HG03045 (cell line): ENCODE results near the gene KCNK7.

ENCODE experiments used
- ATAC-seq: cut with Tn5 transposase; IDR thresholded peaks from one replicate; pipeline ENCODE4 v1.9.1; 2021; ENCODE audit warnings: mild to moderate bottlenecking, moderate library complexity; ENCODE audit not compliant: unreplicated experiment

The KCNK7 gene

DNA sequence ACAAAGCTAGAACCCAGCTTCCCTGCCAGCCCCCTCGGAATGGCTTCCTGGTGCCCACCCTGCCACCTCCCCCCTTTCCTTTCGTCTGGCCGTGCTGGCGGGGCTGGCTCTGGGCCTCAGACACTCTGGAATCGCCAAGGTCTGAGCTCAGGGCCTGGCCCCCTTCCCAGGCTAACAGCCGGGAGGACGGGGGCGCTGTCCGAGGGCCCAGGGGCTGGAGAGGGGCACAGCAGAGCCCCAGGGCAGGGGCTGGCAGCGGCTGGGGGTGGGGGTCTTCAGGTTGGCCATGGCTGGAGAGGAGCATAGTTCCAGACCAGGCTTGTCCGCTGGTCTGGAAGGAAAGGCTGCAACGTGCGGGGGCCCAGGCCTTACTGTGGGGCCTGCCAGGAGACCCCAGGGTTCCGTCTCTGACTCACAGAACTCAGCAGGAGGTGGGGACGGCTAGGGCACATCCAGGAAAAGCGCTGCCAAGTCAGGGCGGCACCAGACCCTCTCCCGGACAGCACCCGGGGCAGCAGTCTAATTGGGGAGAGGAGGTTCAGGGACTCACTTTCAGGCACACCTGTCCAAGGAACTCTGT, 36.6 kb downstream of the KCNK7 start:
- no peak for ATAC-seq

DNA sequence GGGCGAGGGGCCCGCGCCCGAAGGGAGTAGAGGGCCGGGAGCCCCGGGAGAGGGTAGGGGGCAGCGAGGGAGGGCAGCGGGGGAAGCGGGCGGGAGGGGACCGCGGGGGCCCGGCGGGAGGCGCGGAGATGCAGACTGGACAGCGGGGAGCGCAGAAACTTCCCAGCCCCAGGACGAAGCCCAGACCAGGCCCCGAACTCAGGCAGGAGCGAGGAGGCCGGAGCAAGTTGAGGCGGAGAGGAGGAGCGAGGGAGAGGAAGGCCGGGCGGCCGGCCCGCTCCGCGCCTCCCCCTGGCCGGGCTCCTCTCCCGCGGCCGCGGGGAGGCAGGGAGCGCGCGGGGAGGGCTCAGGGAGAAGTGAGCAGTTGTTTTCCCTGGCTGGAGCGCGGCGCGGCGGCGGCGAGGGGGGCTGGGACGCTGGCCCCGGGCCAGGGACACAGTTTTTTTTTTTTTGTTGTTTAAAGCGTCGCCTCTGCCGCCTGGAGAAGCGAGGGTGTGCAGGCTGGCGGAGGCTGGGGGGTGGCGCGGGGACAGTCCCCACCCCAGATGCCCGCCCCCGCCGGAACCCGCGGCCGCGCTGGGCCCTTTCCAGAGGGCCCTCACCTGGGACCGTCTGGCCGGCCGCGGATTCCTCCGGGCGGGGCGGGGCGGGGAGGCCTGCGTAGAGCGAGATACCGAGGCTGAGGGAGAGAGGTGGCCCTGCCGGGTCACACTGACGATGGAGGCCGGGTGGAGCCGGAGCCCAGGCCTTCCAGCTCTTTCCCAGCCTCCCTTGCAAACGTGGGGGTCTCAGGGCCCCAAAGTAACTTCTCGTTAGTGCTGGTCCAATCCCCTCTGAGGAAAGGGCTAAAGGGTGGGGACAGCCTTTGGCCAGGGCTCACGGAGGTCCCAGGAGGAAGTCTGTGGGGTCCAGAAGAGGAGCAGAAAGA, 37.3 kb downstream of the KCNK7 start, which contains the start of gene LTBP3:
Gene LTBP3 (minus strand): TSS at position 358 of the 928 bp plus-strand sequence. CDS start 400 bp downstream, outside the sequence.
- ATAC-seq, result no peak

DNA sequence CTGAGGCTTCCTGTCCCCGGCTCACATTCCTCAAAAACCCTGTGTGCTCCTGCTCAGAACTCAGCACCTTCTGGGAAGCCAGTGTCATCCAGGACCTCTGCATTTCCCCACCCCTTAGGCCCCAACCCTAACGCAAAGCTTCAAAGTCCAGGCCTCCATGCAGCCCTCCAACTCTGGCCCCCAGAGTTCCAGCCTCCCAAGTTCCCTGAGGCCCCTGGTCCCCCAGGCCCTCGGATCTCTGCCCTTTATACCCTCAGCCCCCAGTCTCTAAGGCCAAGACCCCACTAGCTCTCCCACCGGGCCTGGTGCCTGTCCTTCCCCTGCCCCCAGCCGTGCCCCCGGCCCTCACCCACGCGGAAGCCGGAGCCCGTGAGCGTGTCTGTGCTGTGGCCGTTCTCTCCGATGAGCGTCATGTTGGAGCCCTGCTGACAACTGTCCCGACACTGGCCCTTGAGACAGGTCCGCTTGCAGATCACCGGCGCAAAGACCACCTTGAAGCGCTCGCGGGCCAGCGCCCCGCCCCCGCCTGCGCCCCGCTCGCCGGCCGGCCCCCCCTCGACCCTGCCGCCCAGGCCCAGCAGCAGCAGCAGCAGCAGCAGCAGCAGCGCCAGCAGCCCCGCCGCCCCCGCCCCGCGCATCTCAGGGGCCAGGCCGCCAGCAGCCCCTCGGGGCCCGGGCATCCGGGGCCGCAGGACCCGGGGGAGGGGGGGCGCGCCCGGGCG, 38.2 kb downstream of the KCNK7 start:
- no peak for ATAC-seq

DNA sequence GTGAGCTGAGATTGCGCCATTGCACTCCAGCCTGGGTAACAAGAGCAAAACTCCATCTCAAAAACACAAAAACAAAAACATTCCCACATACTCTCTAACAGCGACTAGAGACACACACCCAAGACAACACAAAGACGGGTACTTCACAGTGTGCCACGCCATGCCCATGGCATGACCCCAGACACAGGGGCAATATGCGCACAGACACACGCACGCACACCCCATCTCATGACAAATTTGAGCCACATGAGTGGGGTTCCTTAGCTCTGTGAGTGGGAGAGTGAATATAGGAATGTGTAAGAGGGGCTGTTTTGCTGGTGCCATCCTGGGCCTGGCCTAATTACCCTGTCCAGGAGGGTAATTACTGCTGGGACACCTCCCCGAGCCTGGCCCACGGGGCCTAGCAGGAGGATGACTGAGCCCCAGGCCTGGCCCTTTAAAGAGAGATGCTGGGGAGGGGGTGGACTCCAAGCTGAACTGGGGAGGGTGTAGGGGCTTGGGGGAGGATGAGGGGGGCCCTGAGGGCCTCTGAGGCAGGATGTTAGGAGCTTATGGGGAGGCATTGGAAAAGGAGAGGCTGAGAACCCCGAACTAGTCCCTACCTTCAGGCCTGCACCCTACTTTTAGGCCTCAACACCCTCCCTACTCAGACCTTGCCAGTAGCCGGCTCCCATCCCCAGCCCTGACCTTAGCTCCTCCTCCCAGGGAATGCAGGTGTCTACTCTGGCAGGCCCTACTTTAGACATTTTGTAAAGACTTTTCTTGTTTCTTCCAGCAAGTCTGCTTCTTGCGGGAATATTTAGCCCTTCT, 38.9 kb downstream of the KCNK7 start:
- ATAC-seq, result no peak

DNA sequence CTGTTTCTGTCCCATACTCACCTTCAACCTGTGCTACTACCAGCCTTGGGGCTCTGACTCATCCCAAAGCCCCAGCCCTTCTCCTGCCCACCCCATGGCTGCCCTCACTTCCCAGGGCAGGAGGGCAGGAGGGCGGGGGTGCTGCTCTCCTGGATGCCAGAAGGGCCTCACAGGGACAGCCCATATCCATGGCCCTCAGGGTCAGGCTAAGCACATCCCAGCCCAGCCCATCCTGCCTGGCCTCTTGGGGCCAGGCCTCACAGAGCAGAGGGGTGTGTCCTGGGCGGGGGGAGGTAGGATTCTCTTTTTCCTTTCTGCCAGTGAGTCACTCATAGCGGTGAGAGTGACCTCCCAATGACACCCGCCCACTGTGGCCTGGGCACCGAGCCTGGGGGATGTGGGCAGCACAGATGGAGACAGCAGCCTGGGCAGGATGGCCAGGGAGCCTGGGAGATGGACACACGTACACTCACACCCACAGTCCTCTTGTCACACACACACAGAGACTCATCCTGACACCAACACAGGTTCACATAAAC, 39.8 kb downstream of the KCNK7 start:
- no peak for ATAC-seq

DNA sequence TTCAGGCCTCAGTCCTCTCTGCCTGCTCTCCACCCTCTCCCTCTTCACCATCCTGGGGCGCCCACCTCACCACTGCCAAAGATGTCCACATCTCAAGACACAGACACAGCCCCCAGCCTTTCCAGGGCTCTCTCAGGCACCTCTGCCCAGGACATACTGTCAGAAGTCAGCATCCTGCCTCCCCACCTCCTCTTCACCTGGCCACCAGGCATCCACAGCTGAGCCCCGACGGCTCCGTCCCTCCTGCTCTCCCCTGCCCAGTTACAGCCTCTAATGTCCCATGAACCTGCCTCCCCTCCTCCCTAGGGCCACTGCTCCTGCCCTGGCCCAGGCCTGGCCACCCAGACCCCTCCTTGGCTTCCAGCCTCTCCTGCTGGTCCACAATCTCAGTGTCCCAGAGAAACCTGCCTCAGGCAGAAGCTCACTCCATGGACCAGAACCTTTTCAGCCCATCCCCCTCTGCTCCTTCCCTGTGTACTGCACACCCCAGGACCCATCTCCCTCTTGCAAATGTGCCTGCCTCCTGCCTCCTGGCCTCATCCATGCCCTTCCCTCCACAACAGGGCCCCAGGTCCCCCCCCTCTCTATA, 40.7 kb downstream of the KCNK7 start:
- ATAC-seq, result no peak

DNA sequence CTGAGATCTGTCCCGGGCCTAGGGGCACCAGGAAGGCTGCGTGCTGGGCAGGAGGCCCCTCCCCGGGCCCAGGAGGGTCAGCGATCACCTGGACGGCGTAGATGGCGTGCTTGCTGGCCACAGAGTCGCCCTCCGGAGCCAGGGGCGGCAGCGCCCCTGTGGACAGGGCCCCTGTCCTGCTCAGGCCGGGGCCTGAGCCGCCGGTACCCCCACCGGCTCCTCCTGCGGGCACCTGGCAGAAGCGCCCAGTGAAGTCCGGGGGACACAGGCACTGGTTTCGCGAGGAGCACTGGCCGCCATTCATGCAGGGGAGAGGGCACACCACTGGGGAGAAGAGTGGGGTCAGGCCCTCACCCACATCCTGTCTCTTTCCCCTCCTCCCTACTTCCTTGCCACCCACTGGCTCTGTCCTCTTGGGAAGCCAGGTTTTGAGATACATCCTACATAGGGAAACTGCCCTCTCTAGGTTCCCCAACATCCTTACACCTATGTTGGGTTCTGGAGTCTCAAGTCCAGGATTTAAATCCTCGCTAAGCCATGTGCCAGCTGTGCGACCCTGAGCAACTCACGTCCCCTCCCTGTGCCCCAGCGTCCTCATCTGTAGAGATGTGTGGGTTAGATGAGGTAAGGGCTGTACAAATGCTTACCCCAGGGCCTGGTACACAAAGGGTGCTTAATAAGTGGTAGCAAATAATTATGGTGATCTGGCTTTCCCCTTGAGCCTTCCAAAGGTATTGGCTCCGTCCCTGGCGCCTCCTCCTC, 41.4 kb downstream of the KCNK7 start:
- ATAC-seq, result no peak

DNA sequence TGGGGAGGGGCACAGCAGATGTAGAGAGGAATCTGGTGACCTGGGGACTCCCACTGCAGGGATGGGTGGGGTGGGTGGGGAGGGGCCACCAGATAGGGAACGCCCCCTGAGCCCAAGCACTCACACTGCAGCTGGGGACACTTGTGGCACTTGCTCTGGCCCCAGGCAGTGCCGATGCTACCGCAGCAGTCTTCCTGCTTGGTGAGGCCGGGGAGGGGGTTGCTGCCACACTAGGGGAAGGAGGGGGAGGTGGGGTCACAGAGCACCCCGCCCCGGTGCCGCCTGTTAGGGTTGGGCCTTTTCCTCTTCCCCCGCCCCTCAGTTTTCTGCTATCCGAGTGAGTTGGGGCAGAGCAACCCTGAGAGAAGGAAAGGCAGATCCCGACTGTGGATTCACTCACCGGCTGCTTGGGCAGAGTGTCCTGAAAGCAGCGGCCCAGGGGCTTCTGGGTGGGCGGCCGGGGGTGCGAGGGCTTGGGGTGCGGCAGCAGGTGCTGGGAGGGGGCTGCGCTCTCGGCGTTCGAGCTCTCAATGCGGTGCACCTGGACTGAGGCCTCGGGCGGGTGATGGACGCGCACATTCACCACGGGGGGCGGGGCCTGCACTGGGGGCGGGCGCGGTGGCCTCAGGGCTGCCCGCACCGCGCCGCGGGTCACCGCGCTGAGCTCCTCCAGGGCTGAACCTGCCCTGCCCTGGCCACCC, 42.1 kb downstream of the KCNK7 start:
- ATAC-seq, result no peak

DNA sequence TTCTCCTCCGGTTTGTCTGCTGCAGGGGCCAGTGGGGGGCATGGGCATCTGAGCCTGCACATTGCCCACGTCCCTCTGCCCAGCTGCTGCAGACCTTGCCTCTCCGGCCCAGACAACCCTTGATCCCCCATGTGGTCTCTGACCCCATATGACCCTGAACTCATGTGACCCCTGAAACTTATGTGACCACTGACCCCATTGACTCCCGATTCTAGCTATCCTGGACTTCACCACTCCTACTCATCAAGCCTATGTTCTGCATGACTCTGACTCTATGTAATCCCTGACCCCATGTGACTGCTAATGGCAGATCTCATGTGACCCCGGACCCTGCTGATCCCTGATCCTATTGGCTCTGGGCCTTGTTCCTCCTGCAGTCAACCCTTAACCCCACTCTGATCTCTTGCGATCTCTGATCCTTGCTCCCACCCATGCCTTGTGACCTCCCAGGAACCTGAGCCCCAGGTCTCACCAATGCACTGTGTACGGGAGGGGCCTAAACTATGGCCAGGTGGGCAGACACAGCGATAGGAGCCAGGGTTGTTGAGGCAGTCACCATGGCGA, 43.1 kb downstream of the KCNK7 start:
- no peak for ATAC-seq

DNA sequence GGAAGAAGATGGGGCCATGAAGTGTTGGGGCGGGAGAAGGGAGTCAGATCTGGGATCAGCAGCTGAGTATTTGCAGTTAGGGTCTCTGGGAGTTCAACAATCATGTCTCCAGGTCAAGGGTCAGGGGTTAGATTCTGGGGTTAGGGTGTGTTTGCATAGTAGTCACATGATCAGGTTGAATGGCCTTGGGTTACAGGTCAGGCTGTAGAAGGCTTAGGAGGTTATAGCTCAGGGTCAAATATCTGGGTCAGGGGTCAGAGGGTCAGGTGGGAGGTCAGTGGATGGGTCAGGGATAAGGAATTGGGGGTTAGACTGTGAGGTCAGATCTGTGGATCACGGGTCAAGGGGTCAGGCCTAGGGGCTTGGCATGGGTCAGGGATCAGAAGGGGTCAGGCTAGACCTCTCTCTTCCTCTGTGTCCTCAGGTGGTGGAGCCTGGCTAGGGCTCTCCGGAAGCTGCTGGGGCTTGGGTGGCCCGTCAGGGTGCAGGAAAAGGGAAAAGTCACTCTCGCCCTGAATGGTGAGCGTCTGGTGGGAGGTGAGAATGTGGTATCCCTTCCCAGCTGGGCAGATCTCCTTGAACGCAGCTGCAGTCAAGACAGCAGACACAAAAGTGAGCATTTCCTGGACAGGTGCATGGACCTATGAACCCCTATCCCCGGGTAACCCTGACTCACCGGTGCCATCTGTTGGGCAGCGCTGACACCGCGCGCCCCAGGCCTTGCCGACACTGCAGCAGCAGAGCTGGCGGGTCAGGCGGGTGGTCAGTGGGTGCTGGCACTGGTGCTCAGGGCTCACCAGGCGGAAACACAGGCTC, 43.8 kb downstream of the KCNK7 start:
- ATAC-seq, result peak; percentile 41

DNA sequence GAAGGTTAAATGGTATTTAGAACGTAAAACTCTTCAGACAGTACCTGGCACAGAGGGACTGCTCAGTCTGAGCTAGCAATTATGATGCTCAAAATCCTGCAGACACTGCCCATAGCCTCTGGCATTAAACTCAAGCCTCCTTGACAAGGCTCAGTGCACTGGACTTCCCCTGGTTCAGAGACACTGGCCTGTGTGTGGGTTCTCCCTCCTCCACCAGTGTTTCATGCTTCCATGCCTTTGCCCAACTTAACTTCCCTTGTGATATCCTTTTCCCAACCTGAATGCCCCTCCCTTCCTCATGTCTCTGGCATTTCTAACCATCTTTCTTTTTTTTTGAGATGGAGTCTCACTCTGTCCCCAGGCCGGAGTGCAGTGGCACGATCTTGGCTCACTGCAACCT, 46.5 kb downstream of the KCNK7 start:
- ATAC-seq, result no peak

DNA sequence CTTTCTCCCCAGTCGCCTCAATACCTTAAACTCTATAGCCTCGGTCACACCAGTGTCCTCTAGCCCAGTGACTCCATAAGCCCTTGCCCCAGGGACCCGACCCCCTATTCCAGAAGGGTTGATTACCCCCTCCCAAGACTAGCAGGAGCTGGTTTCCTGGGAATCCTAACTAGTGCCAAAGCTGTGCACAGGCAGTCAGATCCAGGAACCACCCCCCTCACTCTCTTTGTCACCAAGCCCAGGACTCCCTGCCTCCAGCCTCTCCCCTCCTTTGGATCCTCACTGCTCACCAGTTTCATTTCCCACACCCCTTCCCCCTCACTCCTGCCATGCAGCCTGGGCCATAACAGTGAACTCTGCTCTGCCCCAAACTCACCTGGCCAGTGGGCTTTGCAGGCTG, 47.2 kb downstream of the KCNK7 start:
- ATAC-seq, result no peak

DNA sequence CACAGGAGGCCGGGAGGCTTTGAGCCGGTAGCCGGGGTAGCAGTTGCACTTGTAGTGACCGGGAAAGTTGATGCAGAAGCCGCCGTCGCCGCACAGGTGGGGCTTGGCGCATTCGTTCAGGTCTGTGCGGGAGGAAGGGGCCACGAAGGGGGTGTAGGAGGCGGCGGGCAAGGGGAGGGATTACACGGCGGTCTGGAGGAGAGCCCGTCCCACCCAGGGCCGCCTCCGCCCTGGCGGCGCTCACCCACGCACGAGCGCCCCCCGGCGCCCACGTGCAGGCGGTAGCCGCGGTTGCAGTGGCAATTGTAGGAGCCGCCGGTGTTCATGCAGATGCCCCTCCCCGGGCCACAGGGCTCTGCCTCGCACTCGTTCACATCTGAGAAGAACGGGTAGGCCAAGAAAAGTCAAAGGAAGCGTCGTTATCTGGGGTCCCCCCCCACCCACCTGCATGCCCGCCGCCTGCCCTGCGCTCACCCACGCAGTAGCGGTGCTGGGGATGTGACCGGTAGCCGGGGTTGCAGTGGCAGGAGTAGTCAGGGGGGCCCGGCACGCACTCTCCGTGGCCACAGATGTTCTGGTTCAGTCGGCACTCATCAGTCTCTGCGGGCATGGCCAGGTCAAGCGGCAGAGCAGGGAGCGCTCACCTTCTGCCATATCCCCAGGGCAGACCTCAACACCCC, 48.0 kb downstream of the KCNK7 start:
- no peak for ATAC-seq

DNA sequence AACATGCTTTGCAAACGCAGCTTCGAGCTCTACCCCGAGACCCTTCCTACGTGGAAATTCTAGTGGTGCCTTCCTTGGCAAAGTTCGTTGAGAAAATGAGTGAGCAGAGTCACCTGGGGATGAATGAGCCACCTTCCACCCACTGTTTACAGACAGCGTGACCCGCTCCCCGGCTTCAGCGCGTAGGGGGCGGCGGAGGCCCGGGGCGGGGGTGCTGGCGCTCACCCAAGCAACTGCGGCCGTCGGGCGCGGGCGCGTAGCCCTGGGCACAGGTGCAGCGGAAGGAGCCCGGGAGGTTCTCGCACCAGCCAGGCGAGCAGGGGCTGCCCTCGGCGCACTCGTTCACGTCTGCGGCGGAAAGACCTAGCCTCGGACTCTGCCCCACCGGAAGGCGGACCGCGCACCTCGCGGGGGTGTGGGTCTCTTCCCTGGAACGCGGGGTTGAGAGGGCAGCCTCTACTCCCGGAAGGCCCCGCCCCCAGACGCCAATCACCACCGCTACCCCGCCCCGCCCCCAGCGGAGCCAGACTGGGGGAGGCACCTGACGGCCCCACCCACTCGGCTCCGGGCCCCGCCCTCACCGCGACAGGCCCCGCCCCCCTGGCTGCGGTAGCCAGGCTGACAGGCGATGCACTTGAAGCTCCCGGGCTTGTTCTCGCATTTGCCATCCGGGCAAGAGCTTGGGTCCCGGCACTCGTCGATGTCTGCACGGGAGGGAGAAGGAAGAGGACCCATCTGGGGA, 49.2 kb downstream of the KCNK7 start:
- peak; percentile 64 for ATAC-seq

DNA sequence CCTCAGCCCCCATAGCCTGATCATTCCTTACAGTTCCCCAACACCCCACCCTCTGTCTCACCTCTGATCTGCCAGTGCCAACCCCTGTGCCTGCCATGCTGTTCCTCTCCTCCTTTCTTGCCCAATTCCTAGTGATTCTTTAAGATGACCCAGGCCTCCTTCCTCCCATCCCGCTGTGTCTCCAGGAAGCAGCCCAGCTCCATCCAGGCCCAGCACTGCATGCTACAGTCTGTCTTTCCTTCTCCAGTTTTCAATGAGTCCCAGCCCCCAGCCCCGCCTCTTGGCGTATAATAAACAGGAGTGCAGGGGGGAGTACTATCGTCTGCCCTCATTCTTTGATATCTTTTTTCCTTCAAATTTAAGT, 49.8 kb downstream of the KCNK7 start:
- ATAC-seq, result no peak
